ENCODE data around the gene TFCP2L1.
"Not testable (repeated sequence)": the region's sequence is repeated elsewhere in the genome, so short reads cannot be mapped to it uniquely, and the experiment has no call there.

The TFCP2L1 gene

GRCh38 chr2:121326628-121327027 is 41.6 kb upstream of the TFCP2L1 start:
- DNase-seq (ENCODE audit: extremely low read depth, low read depth) = no peak
- H3K4me3 ChIP-seq (replicated peaks; ENCODE audit: low read depth, low read length) = no peak overlapping the region
- no peak for TF ChIP-seq CTCF (IDR thresholded peaks at IDR 0.05; ENCODE audit: low read depth, low read length, missing control alignments)

DNA sequence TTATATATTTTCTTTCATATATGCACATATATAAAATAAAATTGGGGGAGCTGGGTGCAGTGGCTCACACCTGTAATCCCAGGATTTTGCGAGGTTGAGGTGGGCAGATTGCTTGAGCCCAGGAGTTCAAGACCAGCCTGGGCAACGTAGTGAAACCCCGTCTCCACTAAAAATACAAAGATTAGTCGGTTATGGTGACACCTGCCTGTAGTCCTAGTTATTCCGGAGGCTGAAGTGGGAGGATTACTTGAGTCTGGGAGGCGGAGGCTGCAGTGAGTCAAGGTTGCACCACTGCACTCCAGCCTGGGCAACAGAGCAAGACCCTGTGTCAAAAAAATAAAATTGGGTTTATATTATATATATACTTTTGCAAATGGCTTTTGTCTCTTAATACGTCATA is 39.6 kb upstream of the TFCP2L1 start:
- DNase-seq (ENCODE audit: extremely low read depth, low read depth) = no peak
- TF ChIP-seq CTCF (IDR thresholded peaks at IDR 0.05; ENCODE audit: low read depth, low read length, missing control alignments) = no peak
- H3K4me3 ChIP-seq (replicated peaks; ENCODE audit: low read depth, low read length) = no peak overlapping the region

GRCh38 chr2:121321476-121321875 is 36.5 kb upstream of the TFCP2L1 start:
- no peak for DNase-seq (ENCODE audit: extremely low read depth, low read depth)
- no peak for TF ChIP-seq CTCF (IDR thresholded peaks at IDR 0.05; ENCODE audit: low read depth, low read length, missing control alignments)
- no peak overlapping the region for H3K4me3 ChIP-seq (replicated peaks; ENCODE audit: low read depth, low read length)

DNA sequence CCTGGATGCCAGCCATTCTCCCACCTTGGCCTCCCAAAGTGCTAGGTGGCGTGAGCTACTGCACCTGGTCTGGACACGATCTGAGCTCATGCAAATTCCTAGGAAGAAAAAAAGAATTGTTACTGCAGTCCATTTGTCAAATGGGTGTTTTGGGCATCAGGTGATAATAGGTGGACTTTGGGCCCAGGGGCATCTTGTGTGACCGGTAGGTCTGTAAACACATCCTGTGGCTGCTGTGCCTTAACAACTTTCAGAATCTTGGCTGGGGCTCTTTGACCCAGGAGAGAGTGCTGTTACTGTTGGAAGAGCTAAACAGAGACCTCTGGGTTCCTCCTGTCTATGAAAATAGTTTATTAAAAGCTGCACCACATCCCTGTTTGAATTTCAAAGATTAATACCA is 34.9 kb upstream of the TFCP2L1 start:
- TF ChIP-seq CTCF (IDR thresholded peaks at IDR 0.05; ENCODE audit: low read depth, low read length, missing control alignments) = no peak
- no peak for DNase-seq (ENCODE audit: extremely low read depth, low read depth)
- H3K4me3 ChIP-seq (replicated peaks; ENCODE audit: low read depth, low read length) = no peak overlapping the region

GRCh38 chr2:121316986-121317385 is 32.0 kb upstream of the TFCP2L1 start:
- no peak for DNase-seq (ENCODE audit: extremely low read depth, low read depth)
- no peak for TF ChIP-seq CTCF (IDR thresholded peaks at IDR 0.05; ENCODE audit: low read depth, low read length, missing control alignments)
- H3K4me3 ChIP-seq (replicated peaks; ENCODE audit: low read depth, low read length) = no peak overlapping the region

DNA sequence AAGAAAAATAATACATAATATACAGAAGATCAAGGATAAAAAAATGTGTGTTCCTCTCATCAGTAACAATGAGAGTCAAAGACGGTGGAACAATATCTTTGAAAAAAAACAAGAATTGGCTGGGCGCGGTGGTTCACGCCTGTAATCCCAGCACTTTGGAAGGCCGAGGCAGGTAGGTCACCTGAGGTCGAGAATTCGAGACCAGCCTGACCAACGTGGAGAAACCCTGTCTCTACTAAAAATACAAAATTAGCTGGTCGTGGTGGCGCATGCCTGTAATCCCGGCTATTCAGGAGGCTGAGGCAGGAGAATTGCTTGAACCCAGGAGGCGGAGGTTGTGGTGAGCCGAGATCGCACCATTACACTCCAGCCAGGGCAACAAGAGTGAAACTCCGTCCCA is 28.7 kb upstream of the TFCP2L1 start:
- not testable (repeated sequence) for H3K4me3 ChIP-seq (replicated peaks; ENCODE audit: low read depth, low read length); DNase-seq (ENCODE audit: extremely low read depth, low read depth)

- H3K4me3 ChIP-seq (replicated peaks; ENCODE audit: low read depth, low read length) = no peak overlapping the region
- DNase-seq (ENCODE audit: extremely low read depth, low read depth) = peak; percentile 11
- no peak for TF ChIP-seq CTCF (IDR thresholded peaks at IDR 0.05; ENCODE audit: low read depth, low read length, missing control alignments)
Observed at GRCh38 chr2:121309801-121310200, 24.8 kb upstream of the TFCP2L1 start.

All from HFF-Myc (cell line).